Measurements from ENCODE around the gene MUL1.

Gene MUL1

GRCh38 chr1:20466273-20466672 lies 41.7 kb downstream of the MUL1 start:
- no peak for DNase-seq

DNA sequence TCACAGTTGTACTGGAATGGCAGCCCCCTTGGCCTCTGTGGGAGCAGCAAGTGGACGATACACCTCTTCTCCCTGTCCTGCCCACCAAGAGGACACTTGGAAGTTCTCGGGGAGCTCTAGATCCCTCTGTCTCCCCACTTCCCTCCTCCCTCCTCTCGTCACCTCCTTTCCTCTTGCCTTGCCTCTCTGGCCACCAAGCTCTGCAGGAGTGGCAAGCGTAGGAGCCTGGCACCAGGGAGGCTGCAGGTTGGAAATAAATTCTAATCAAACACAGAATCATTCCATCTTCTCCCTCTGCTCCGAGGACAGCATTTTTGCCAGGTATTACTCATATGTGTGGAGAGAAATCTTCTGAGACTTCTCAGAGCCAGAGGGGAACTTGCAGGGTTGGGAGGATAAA lies 42.8 kb downstream of the MUL1 start:
- no peak for DNase-seq

DNA sequence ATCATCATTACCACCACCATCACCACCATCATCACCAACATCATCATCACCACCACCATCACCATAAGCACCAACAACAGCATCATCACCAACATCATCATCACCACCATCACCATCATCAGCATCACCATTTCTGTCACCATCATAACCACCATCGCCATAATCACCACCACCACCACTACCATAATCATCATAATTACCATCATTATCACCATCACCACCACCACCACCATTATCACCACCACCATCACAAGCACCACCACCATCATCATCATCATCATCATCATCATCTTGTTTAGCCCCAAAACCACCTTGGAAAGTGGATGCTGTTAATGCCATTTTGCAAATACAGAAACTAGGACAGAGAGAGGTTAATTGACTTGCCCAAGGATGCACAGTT lies 44.4 kb downstream of the MUL1 start:
- no peak for DNase-seq

DNA sequence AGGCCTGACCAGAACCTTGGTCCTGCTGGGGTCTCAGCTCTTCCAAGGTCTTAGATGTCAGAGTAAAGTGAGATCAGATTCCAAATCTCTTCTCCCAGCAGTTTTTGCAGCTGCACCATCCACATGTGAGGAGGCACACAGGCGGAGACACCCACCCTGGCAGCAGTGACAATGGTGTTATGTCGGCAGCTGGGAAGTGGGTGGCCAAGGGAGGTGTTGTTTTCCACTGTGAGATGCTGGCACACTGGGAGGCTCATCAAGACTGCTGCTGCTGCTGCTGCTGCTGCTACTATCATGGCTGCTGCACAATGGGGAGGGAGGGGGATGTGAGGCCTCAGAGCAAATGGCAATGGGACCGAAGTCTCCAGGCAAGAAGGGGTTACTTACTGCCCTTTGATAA lies 45.6 kb downstream of the MUL1 start:
- no peak for DNase-seq

DNA sequence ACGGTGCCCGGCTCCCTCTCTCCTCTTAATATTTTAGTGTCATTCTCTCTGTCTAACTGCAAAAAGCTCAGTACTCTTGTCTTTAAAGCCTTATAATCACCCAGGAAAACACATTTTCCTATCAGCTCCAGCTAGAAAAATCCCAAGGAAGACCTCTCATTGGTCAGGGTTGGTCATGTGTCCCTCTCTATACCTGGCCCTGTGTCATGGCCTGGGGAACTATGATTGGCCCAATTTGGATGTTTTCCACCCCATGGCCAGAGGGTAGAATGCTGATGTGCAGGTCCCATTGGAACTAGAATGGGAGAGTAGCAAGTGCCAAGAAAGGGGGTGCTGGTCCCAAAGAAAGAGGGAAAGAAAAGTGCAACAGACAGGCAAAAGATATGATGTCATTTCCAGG lies 49.2 kb downstream of the MUL1 start:
- DNase-seq = no peak

GRCh38 chr1:20454004-20454403 lies 53.9 kb downstream of the MUL1 start:
- no peak for DNase-seq

DNA sequence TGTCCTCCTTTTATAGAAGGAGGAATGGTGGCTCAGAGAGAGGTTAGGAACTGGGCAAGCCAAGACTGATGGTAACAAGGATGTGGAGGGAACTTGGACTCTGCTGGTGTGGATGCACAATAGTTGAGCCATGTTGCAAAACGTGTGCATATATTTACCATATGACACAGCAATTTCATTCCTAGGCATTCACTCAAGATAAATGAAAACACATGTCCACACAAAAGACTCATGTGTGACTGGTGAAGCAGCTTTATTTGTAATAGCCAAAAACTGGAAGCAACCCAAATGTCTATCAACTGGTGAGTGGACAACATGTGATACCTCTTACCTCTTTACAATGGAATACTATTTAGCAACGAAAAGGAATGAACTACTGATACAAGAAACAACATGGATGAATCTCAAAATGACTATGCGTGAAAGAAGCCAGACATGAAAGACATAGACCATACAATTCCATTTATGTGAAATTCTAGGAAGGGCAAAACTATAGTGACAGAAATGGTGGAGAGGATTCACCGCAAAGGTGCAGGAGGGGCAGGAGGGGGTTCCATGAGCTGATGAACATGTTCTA lies 58.1 kb downstream of the MUL1 start:
- no peak for DNase-seq

Data from amniotic stem cell (primary cell).